Gastroesophageal sphincter (tissue), 3 donors: ENCODE results near the gene CYSLTR2.

Experiments used
- CTCF ChIP-seq, 4 experiments: fragments of 200-600 bp in 2 of 4; fragments of 450-650 bp in 2 of 4; sonication (generic) in 1 of 4; IDR thresholded peaks; one replicate each; pipeline ENCODE4 v1.5.1; 2017 to 2019; ENCODE audit warnings: antibody characterized with exemption in 4 of 4, mild to moderate bottlenecking in 2 of 4, moderate library complexity in 2 of 4
- POLR2A ChIP-seq, 2 donors: fragments of 450-650 bp; IDR thresholded peaks; one replicate each; pipeline ENCODE4 v1.6.1; 2017; ENCODE audit warnings: antibody characterized with exemption in 2 of 2, mild to moderate bottlenecking in 2 of 2, moderate library complexity in 1 of 2
- POLR2AphosphoS5 ChIP-seq: sonication (generic); formaldehyde crosslinking; IDR thresholded peaks from one replicate; pipeline ENCODE4 v1.6.1; 2017; ENCODE audit warnings: antibody characterized with exemption

- TF ChIP-seq POLR2A (IDR thresholded peaks at IDR 0.05) (no peak), CTCF (IDR thresholded peaks at IDR 0.05) (no peak), POLR2AphosphoS5 (no peak)
Measured at GRCh38 chr13:48618937-48619336, 34.8 kb upstream of the CYSLTR2 start.
